IMR-90 (cell line): ENCODE measurements around the gene RASAL1. TPM values are rescaled to one million over a fixed set of nuclear protein-coding genes. Genes with fewer than 3 reads are reported as not detected.

Experiments
- ATAC-seq: fragments of 200-7000 bp; cut with Tn5 transposase; 2 replicates; pipeline ENCODE4 v1.9.1; 2020; ENCODE audit warnings: low read depth, mild to moderate bottlenecking, moderate library complexity
- BruUV-seq: library from RNA; stranded (reverse); fragments of 400-500 nt; replicated peaks from 2 replicates; lab custom pipeline; 2021; lab: Mats Ljungman, UMichigan
- CTCF ChIA-PET: fragments of 300-600 bp; formaldehyde crosslinking; extraction: SDS; loops from one replicate; lab custom pipeline; 2021; ENCODE audit warnings: antibody characterized with exemption; lab: Yijun Ruan, JAX
- POLR2A ChIA-PET: fragments of 300-600 bp; sonication (Branson Sonifier 250); formaldehyde crosslinking; loops from one replicate; lab custom pipeline; 2022; ENCODE audit warnings: antibody characterized with exemption; ENCODE audit not compliant: unreplicated experiment; lab: Charles Lee
- DNase-seq: peaks from one replicate; pipeline ENCODE4 v3.0.0; 2013
- H2AFZ ChIP-seq: replicated peaks from 2 replicates; pipeline ENCODE3; 2013; ENCODE audit warnings: low read length, mild to moderate bottlenecking; ENCODE audit not compliant: poor library complexity
- H2AK5ac ChIP-seq: 2 replicates; pipeline ENCODE4 v1.6.1; 2013; ENCODE audit warnings: low read depth, low read length, inconsistent platforms
- H2AK9ac ChIP-seq: replicated peaks from 2 replicates; pipeline ENCODE3; 2013; ENCODE audit warnings: mild to moderate bottlenecking, low read depth, low read length, moderate library complexity; ENCODE audit not compliant: poor library complexity
- H2BK120ac ChIP-seq: 2 replicates; pipeline ENCODE4 v1.6.1; 2013; ENCODE audit warnings: low read depth, low read length, inconsistent platforms
- H2BK15ac ChIP-seq: 3 replicates; pipeline ENCODE4 v1.6.1; 2013; ENCODE audit warnings: low read depth, low read length, inconsistent platforms
- H2BK20ac ChIP-seq: 2 replicates; pipeline ENCODE4 v1.6.1; 2013; ENCODE audit warnings: low read depth, mild to moderate bottlenecking, inconsistent platforms, low read length, moderate library complexity
- H2BK5ac ChIP-seq: 2 replicates; pipeline ENCODE4 v1.6.1; 2013; ENCODE audit warnings: mild to moderate bottlenecking, low read depth, low read length, inconsistent platforms; ENCODE audit not compliant: poor library complexity, severe bottlenecking
- H3K14ac ChIP-seq: replicated peaks from 2 replicates; pipeline ENCODE4 v1.6.1; 2013; ENCODE audit warnings: low read depth, low read length, inconsistent platforms
- H3K18ac ChIP-seq: 2 replicates; pipeline ENCODE4 v1.6.1; 2013; ENCODE audit warnings: low read depth, low read length, control low read depth
- H3K23ac ChIP-seq: 2 replicates; pipeline ENCODE4 v1.6.1; 2013; ENCODE audit warnings: low read depth, low read length, inconsistent platforms
- H3K27ac ChIP-seq: 2 replicates; pipeline ENCODE4 v1.5.1; 2013; ENCODE audit warnings: mild to moderate bottlenecking, control low read depth, low read length; ENCODE audit not compliant: insufficient read depth
- H3K27me3 ChIP-seq: 2 replicates; pipeline ENCODE4 v1.6.1; 2013; ENCODE audit warnings: low read length; ENCODE audit not compliant: control insufficient read depth, insufficient read depth
- H3K36me3 ChIP-seq: 2 replicates; pipeline ENCODE4 v1.6.1; 2013; ENCODE audit warnings: low read length, mixed read lengths; ENCODE audit not compliant: control insufficient read depth, insufficient read depth
- H3K4ac ChIP-seq: 2 replicates; pipeline ENCODE4 v1.6.1; 2013; ENCODE audit warnings: low read depth, low read length, inconsistent platforms
- H3K4me1 ChIP-seq: 2 replicates; pipeline ENCODE4 v1.6.1; 2013; ENCODE audit warnings: low read length, mixed read lengths; ENCODE audit not compliant: control insufficient read depth, insufficient read depth
- H3K4me2 ChIP-seq: 2 replicates; pipeline ENCODE4 v1.6.1; 2013; ENCODE audit warnings: low read depth, mild to moderate bottlenecking, control low read depth, low read length, moderate library complexity
- H3K4me3 ChIP-seq: 2 replicates; pipeline ENCODE4 v1.5.1; 2013; ENCODE audit warnings: low read depth, mild to moderate bottlenecking, control low read depth, low read length, moderate library complexity; ENCODE audit not compliant: insufficient read depth
- H3K56ac ChIP-seq: 2 replicates; pipeline ENCODE4 v1.6.1; 2013; ENCODE audit warnings: low read length, inconsistent platforms; ENCODE audit not compliant: insufficient read depth; ENCODE audit errors: extremely low read depth
- H3K79me1 ChIP-seq, 2 experiments: 2 replicates each; pipeline ENCODE4 v1.6.1; 2013; ENCODE audit warnings: low read length in 2 of 2, inconsistent platforms in 1 of 2, low read depth in 1 of 2
- H3K9ac ChIP-seq: 2 replicates; pipeline ENCODE4 v1.6.1; 2013; ENCODE audit warnings: low read depth, low read length, control low read depth
- H3K9me1 ChIP-seq: 2 replicates; pipeline ENCODE4 v1.6.1; 2013; ENCODE audit warnings: low read length, inconsistent platforms; ENCODE audit not compliant: insufficient read depth
- H3K9me3 ChIP-seq: 2 replicates; pipeline ENCODE4 v1.6.1; 2013; ENCODE audit warnings: low read length; ENCODE audit not compliant: control insufficient read depth, insufficient read depth
- H4K20me1 ChIP-seq: 2 replicates; pipeline ENCODE4 v1.6.1; 2013; ENCODE audit warnings: low read length, inconsistent platforms; ENCODE audit not compliant: insufficient read depth
- H4K5ac ChIP-seq: 2 replicates; pipeline ENCODE4 v1.6.1; 2013; ENCODE audit warnings: mild to moderate bottlenecking, low read depth, low read length, control low read depth
- H4K8ac ChIP-seq, 2 experiments: 2 replicates each; pipeline ENCODE4 v1.6.1; 2013; ENCODE audit warnings: low read depth in 2 of 2, low read length in 2 of 2, control low read depth in 1 of 2, inconsistent platforms in 1 of 2
- H4K91ac ChIP-seq: 2 replicates; pipeline ENCODE4 v1.6.1; 2013; ENCODE audit warnings: low read depth, low read length, inconsistent platforms; ENCODE audit not compliant: insufficient read depth
- BHLHE40 ChIP-seq: fragments of 150-350 bp; IDR thresholded peaks from 2 replicates; pipeline ENCODE4 v1.6.1; 2016; ENCODE audit warnings: mild to moderate bottlenecking, low read depth, low read length
- CEBPB ChIP-seq: IDR thresholded peaks from 2 replicates; pipeline ENCODE4 v1.6.1; 2012; ENCODE audit warnings: low read depth, low read length, improper control_type of control experiment
- CTCF ChIP-seq: conservative IDR thresholded peaks from 2 replicates; pipeline ENCODE4 v1.5.1; 2012; ENCODE audit warnings: mild to moderate bottlenecking, low read depth, low read length, improper control_type of control experiment
- FOS ChIP-seq: fragments of 150-350 bp; IDR thresholded peaks from 2 replicates; pipeline ENCODE4 v1.6.1; 2016; ENCODE audit warnings: low read depth, low read length
- MAFK ChIP-seq: IDR thresholded peaks from 2 replicates; pipeline ENCODE4 v1.6.1; 2012; ENCODE audit warnings: low read depth, low read length, improper control_type of control experiment
- MAZ ChIP-seq: IDR thresholded peaks from 2 replicates; pipeline ENCODE4 v1.6.1; 2012; ENCODE audit warnings: low read depth, mild to moderate bottlenecking, low read length, improper control_type of control experiment, moderate library complexity, borderline replicate concordance
- NFE2L2 ChIP-seq: fragments of 150-350 bp; IDR thresholded peaks from 2 replicates; pipeline ENCODE4 v1.6.1; 2016; ENCODE audit warnings: low read depth, mild to moderate bottlenecking, low read length
- RAD21 ChIP-seq: IDR thresholded peaks from 2 replicates; pipeline ENCODE4 v1.6.1; 2012; ENCODE audit warnings: low read length, improper control_type of control experiment
- RCOR1 ChIP-seq: IDR thresholded peaks from 2 replicates; pipeline ENCODE4 v1.6.1; 2012; ENCODE audit warnings: mild to moderate bottlenecking, low read length, improper control_type of control experiment; ENCODE audit not compliant: insufficient replicate concordance
- RFX5 ChIP-seq: IDR thresholded peaks from 2 replicates; pipeline ENCODE4 v1.8.0; 2012; ENCODE audit warnings: low read depth, mild to moderate bottlenecking, low read length, moderate library complexity
- SMC3 ChIP-seq: fragments of 150-350 bp; IDR thresholded peaks from 2 replicates; pipeline ENCODE4 v1.6.1; 2016; ENCODE audit warnings: low read depth, mild to moderate bottlenecking, antibody characterized with exemption, low read length, moderate library complexity
- WGBS, 2 experiments: methylation state at CpG; one replicate each; pipeline versions ENCODE4 v1.1.5 to v1.1.7; 2013; ENCODE audit warnings: missing lambda C conversion rate in 2 of 2; ENCODE audit not compliant: insufficient read length in 1 of 2; ENCODE audit errors: extremely low coverage in 2 of 2; 5-methylcytosine and 5-hydroxymethylcytosine counted together
- dilution Hi-C: fragments of 300-500 bp; cut with HindIII; formaldehyde crosslinking; loops from one replicate; pipeline ENCODE4 v1.14.3; 2018; ENCODE audit warnings: low sequenced_read_pairs; ENCODE audit not compliant: unreplicated experiment
- in situ Hi-C: fragments of 300-500 bp; cut with MboI; formaldehyde crosslinking; loops from 3 replicates; pipeline ENCODE4 v1.14.3; 2019; ENCODE audit warnings: low sequenced_read_pairs, inconsistent platforms, mixed read lengths
- intact Hi-C: fragments of 100-400 bp; cut with micrococcal nuclease; formaldehyde crosslinking; loops from 2 replicates; pipeline ENCODE4 v1.10.0; 2022
- polyA plus RNA-seq, 3 experiments: library from polyadenylated mRNA; depleted of rRNA; stranded (reverse); fragments of >200 nt; gene quantifications; 2 replicates each; pipeline ENCODE4 v1.2.3, GENCODE V29; 2012; ENCODE audit warnings: low replicate concordance in 1 of 3
- total RNA-seq: library from RNA; depleted of rRNA; stranded (reverse); fragments of >200 nt; gene quantifications from 2 replicates; pipeline ENCODE4 v1.2.3, GENCODE V29; 2012
- TF ChIP-seq, protein P1 (sequence below): fragments of 150-350 bp; IDR thresholded peaks from 2 replicates; pipeline ENCODE4 v1.6.1; 2016; ENCODE audit warnings: low read depth, mild to moderate bottlenecking, low read length, moderate library complexity, borderline replicate concordance

The RASAL1 gene
- total and polyA plus RNA-seq, 2 of the 4 experiments (the other 2 are of a cell fraction) = not detected

DNA sequence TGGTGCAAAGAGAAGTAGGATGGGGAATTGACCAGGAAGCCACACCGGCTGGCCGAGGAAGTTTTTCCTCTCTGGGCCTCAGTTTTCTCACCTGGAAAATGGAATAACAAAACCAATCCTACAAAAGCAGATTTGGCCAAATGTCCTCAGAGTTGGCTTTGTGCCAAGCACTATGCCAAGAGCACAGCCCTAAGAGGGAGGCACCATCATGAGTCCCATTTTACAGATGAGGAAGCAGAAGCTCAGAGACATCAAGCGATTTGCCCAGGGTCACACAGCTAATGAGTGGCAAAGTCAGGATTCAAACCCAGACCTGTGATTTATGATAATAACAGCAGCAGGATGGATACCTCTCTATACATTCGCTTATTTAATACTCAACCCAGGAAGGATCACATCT is 27.3 kb downstream of the RASAL1 start:
- H2AFZ ChIP-seq = no peak overlapping the region
- in situ Hi-C loops (no loop called here), intact Hi-C loops (no loop called here), dilution Hi-C loops (no loop called here)
- H3K56ac ChIP-seq = no peak overlapping the region
- H3K9me3 ChIP-seq = no peaks in the 10 kb centered on the region
- H3K27me3 ChIP-seq = peaks cover 7% of the 10 kb centered on the region; the same call in 1 of the 2 replicates
- H3K27ac ChIP-seq = no peak overlapping the region
- ChIA-PET POLR2A (no interaction called here), CTCF (no interaction called here)
- BruUV-seq = no TSS peak
- H2AK9ac ChIP-seq = no peak overlapping the region
- H3K23ac ChIP-seq = no peak overlapping the region
- no peaks in the 10 kb centered on the region for H3K9me1 ChIP-seq
- H3K4me2 ChIP-seq = no peak overlapping the region
- no peak overlapping the region for H2BK5ac ChIP-seq
- H2BK15ac ChIP-seq = no peak overlapping the region
- no peak overlapping the region for H3K4me3 ChIP-seq
- no peak overlapping the region for H3K4ac ChIP-seq
- H3K14ac ChIP-seq = no peak overlapping the region
- H3K79me1 ChIP-seq = no peaks in the 10 kb centered on the region
- H2AK5ac ChIP-seq = no peak overlapping the region
- no peaks in the 10 kb centered on the region for H4K20me1 ChIP-seq
- TF ChIP-seq CTCF = no peak
- TF ChIP-seq RCOR1 = no peak
- TF ChIP-seq, protein P1, sequence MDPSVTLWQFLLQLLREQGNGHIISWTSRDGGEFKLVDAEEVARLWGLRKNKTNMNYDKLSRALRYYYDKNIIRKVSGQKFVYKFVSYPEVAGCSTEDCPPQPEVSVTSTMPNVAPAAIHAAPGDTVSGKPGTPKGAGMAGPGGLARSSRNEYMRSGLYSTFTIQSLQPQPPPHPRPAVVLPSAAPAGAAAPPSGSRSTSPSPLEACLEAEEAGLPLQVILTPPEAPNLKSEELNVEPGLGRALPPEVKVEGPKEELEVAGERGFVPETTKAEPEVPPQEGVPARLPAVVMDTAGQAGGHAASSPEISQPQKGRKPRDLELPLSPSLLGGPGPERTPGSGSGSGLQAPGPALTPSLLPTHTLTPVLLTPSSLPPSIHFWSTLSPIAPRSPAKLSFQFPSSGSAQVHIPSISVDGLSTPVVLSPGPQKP = no peak
- TF ChIP-seq SMC3 = no peak
- TF ChIP-seq BHLHE40 = no peak
- no peak for TF ChIP-seq NFE2L2
- no peak for TF ChIP-seq CEBPB
- no peak for TF ChIP-seq RFX5
- no peak for TF ChIP-seq MAFK
- TF ChIP-seq RAD21 = no peak
- no peak for TF ChIP-seq MAZ
- TF ChIP-seq FOS = no peak
- no peak overlapping the region for H2BK20ac ChIP-seq
- no peaks in the 10 kb centered on the region for H3K4me1 ChIP-seq
- no peak overlapping the region for H4K5ac ChIP-seq
- H3K36me3 ChIP-seq = no peaks in the 10 kb centered on the region
- H4K91ac ChIP-seq = no peak overlapping the region
- no peak overlapping the region for H3K18ac ChIP-seq
- H4K8ac ChIP-seq = no peak overlapping the region
- H2BK120ac ChIP-seq = no peak overlapping the region
- H3K9ac ChIP-seq = no peak overlapping the region
- WGBS, 2 experiments = no CpG with 5 or more reads among the region's 4 CpGs
- DNase-seq (no peak), ATAC-seq (no peak)
